ENCODE results near the gene TLR9.

Gene TLR9

GRCh38 chr3:52243791-52244628 is 18.6 kb upstream of the TLR9 start:
- Histone ChIP-seq H2AFZ (ENCODE audit: low read depth) (no peak overlapping the region), H3K36me3 (ENCODE audit: insufficient read depth) (no peaks in the 10 kb centered on the region), H3K27ac (no peak overlapping the region), H3K27me3 (ENCODE audit: insufficient read depth, low read depth) (no peaks in the 10 kb centered on the region), H3K4me2 (no peak overlapping the region), H3K79me2 (ENCODE audit: insufficient read depth, low read depth) (no peaks in the 10 kb centered on the region), H3K4me1 (ENCODE audit: low read depth, poor library complexity, severe bottlenecking) (peaks cover 28% of the 10 kb centered on the region), H3K4me3 (IDR thresholded peaks at IDR 0.05; ENCODE audit: insufficient read depth, low read depth, low read length) (no peak overlapping the region), H4K20me1 (ENCODE audit: insufficient read depth) (no peaks in the 10 kb centered on the region), H3K9ac (no peak overlapping the region)
- TF ChIP-seq CTCF (conservative IDR thresholded peaks at IDR 0.05; ENCODE audit: low read depth, low read length): no peak

- no peak overlapping the region for H2AFZ ChIP-seq (ENCODE audit: low read depth)
- H3K4me3 ChIP-seq (IDR thresholded peaks at IDR 0.05; ENCODE audit: insufficient read depth, low read depth, low read length): no peak overlapping the region
- no peaks in the 10 kb centered on the region for H3K27me3 ChIP-seq (ENCODE audit: insufficient read depth, low read depth)
- TF ChIP-seq CTCF (conservative IDR thresholded peaks at IDR 0.05; ENCODE audit: low read depth, low read length): no peak
- no peaks in the 10 kb centered on the region for H4K20me1 ChIP-seq (ENCODE audit: insufficient read depth)
- no peak overlapping the region for H3K9ac ChIP-seq
- H3K4me2 ChIP-seq: no peak overlapping the region
- H3K36me3 ChIP-seq (ENCODE audit: insufficient read depth): no peaks in the 10 kb centered on the region
- no peak overlapping the region for H3K27ac ChIP-seq
- H3K79me2 ChIP-seq (ENCODE audit: insufficient read depth, low read depth): no peaks in the 10 kb centered on the region
- peaks cover 33% of the 10 kb centered on the region for H3K4me1 ChIP-seq (ENCODE audit: low read depth, poor library complexity, severe bottlenecking)
Measured at GRCh38 chr3:52242039-52242438, 16.6 kb upstream of the TLR9 start.

GRCh38 chr3:52240886-52241370 is 15.5 kb upstream of the TLR9 start:
- Histone ChIP-seq H2AFZ (ENCODE audit: low read depth) (no peak overlapping the region), H3K4me2 (peak overlapping the region; percentile 54; the same call in 1 of the 2 replicates), H3K27me3 (ENCODE audit: insufficient read depth, low read depth) (no peaks in the 10 kb centered on the region), H4K20me1 (ENCODE audit: insufficient read depth) (no peaks in the 10 kb centered on the region), H3K79me2 (ENCODE audit: insufficient read depth, low read depth) (no peaks in the 10 kb centered on the region), H3K4me3 (IDR thresholded peaks at IDR 0.05; ENCODE audit: insufficient read depth, low read depth, low read length) (no peak overlapping the region), H3K36me3 (ENCODE audit: insufficient read depth) (no peaks in the 10 kb centered on the region), H3K9ac (no peak overlapping the region), H3K27ac (peak overlapping the region; percentile 44; the same call in 1 of the 2 replicates), H3K4me1 (ENCODE audit: low read depth, poor library complexity, severe bottlenecking) (peaks cover 38% of the 10 kb centered on the region)
- no peak for TF ChIP-seq CTCF (conservative IDR thresholded peaks at IDR 0.05; ENCODE audit: low read depth, low read length)

GRCh38 chr3:52240059-52240885 is 14.8 kb upstream of the TLR9 start:
- H3K4me1 ChIP-seq (ENCODE audit: low read depth, poor library complexity, severe bottlenecking): peaks cover 38% of the 10 kb centered on the region
- peak overlapping the region; percentile 59; the same call in 1 of the 2 replicates for H3K9ac ChIP-seq
- no peaks in the 10 kb centered on the region for H3K27me3 ChIP-seq (ENCODE audit: insufficient read depth, low read depth)
- no peaks in the 10 kb centered on the region for H3K36me3 ChIP-seq (ENCODE audit: insufficient read depth)
- peak overlapping the region; percentile 44 for H3K27ac ChIP-seq
- no peaks in the 10 kb centered on the region for H3K79me2 ChIP-seq (ENCODE audit: insufficient read depth, low read depth)
- no peak overlapping the region for H2AFZ ChIP-seq (ENCODE audit: low read depth)
- no peak for TF ChIP-seq CTCF (conservative IDR thresholded peaks at IDR 0.05; ENCODE audit: low read depth, low read length)
- no peak overlapping the region for H3K4me3 ChIP-seq (IDR thresholded peaks at IDR 0.05; ENCODE audit: insufficient read depth, low read depth, low read length)
- peak overlapping the region; percentile 54 for H3K4me2 ChIP-seq
- no peaks in the 10 kb centered on the region for H4K20me1 ChIP-seq (ENCODE audit: insufficient read depth)

Measured in KMS-11 (cell line).